ENCODE data around the gene NLRC5.

DNA sequence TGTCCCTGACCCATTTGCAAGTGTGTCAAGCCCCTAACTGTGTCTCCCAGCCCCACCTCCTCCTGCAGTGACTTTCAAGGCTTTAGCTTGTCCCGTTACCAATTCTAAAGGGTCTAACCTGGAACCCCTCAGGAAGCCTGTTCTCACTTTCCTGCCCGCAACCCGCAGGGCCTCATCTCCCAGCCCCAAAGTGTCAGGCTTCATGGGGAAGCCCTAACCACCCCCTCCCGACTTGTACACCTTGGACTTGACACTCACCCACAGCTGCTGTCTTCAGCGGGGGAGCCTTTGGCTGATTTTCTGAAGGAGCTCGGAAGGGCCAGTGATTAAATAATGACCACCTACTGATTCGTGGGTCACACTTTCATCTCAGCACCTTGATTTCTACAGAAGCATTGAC is 33.1 kb downstream of the NLRC5 start:
- TF ChIP-seq, protein P1, sequence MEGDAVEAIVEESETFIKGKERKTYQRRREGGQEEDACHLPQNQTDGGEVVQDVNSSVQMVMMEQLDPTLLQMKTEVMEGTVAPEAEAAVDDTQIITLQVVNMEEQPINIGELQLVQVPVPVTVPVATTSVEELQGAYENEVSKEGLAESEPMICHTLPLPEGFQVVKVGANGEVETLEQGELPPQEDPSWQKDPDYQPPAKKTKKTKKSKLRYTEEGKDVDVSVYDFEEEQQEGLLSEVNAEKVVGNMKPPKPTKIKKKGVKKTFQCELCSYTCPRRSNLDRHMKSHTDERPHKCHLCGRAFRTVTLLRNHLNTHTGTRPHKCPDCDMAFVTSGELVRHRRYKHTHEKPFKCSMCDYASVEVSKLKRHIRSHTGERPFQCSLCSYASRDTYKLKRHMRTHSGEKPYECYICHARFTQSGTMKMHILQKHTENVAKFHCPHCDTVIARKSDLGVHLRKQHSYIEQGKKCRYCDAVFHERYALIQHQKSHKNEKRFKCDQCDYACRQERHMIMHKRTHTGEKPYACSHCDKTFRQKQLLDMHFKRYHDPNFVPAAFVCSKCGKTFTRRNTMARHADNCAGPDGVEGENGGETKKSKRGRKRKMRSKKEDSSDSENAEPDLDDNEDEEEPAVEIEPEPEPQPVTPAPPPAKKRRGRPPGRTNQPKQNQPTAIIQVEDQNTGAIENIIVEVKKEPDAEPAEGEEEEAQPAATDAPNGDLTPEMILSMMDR (IDR thresholded peaks at IDR 0.05) = no peak
- no peak for TF ChIP-seq POLR2A (IDR thresholded peaks at IDR 0.05)

All from Peyer's patch (tissue), 4 donors.